Bone marrow (tissue), 2 donors: Measurements from ENCODE around the gene ANTXR1.

ENCODE experiments used
- DNase-seq, 2 donors: peaks; one replicate each; lab custom pipeline; 2025; lab: John Stamatoyannopoulos, UW

The ANTXR1 gene

DNA sequence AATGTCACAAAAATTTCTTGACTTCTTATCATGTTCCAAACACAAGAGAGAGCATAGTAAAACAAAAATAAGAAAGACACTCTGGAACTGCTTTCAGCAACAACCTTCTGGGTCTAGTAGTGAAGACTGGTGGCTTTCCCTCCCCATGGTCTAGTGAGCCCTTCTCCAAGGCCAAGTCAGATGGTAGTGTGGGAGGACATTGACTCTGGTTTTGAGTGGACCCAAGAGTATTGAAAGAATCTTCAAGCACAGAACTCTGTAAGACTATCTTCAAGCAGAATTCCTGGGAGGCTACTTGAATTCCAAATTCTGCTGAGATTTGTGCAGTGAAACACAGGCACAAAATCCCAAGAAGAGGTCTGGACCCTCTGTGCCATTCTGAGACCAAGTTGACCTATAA is 21.1 kb downstream of the ANTXR1 start:
- DNase-seq: no peak

DNA sequence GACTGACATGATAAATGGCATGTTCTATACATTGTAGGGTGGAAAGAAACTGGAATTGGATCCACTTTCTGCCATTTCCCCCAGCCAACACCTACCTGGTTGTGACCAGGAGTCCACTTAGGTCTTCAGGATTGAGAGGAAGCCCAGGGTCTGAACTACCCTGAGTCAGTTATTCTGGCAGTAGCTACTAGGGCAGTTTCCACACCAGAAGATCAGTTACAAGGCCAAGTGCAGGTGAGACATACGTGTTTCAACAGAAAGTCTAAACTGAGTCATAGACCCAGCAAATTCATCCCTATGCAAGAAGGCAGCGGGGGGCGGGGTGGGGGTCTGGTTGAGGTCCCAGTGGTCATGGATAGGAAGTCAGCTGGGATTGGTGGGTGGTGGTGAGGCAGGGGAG is 21.9 kb downstream of the ANTXR1 start:
- no peak for DNase-seq

DNA sequence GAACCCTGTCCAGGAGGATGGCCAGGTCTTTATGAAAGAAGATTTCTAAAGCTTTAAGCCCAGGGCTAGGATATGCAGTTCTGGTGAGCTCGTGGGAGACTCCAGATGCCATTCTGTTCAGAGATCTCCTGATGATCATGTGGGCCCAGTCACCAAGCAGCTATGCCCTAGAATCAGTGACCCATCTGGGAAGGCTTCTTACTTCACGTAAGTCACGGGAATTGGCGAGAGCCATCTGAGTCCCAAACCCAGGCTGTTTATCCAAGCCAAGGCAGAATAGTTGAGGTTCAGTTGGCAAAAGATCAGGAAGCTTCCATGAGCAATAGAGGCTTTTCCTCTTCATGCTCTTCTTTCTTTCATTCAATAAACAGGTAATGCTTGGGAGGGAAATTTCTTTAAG is 23.9 kb downstream of the ANTXR1 start:
- DNase-seq: no peak

DNA sequence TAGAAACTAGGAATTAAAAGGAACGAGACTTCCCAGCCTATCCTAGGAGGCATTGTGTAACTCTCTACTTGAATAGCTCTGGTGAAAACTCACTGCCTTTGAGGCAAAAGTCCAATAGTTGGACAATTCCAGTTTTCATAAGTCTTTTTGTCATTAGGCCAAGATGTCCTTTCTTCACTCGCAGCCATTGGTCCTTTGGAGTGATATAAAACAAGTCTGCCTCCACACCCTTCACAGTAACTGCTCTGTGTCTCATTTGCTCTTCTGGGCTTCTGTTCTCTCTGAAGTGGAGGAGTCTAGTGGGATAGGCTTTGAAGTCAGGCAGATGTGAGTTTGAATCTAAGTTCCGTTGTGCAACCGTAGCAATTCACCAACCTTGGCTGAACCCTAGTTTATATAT is 28.2 kb downstream of the ANTXR1 start:
- DNase-seq: no peak

DNA sequence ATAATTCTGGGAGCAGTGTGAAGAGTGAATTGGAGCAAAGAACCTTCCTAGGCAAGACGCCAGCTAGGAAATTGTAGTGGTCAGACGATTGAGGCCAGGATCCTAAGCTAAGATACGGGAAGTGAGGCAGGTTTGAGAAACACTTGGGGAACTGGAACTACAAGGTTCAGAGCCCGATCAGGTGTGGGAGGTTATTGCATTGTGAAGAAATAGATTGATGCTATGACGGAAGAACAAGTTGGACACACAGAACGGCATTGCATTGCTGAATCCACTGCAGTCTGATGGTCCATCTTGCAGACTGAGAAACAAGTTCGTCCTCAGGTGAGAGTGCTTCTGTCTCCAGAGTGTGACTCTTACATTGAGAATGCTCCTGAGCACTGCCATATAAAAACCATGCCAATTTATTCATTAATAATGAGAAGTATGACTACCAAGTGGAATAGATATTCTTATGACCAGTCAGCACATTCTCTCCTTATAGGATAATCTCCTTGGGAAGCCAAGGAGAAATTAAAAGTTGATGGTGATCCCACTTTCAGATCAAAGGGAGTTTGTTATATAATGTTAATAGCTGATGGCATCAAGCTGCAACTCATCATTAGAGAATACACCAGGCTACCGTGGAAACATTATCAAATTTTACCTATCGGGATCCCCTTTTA is 30.9 kb downstream of the ANTXR1 start:
- DNase-seq: no peak

DNA sequence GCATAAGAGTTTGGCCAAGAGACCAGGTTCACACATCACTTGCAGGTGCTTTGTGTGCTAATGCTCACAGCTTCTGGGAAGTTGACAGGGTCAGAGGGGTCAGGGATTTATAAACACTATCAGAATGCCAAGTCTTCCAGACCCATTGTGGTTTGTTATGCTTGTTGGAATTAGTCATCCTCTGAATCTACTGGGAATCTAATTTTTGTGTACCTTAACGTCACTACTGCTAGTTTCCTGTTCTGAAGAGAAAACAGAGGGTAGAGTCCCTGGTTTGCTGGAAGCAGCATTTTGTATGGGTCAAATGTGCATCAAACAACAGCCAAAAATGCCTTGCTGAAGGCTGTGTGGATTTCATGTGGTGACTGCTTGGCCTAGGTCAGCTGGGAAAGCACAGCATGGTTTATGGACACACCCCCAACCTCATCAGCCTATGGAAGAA is 33.3 kb downstream of the ANTXR1 start:
- DNase-seq: no peak

DNA sequence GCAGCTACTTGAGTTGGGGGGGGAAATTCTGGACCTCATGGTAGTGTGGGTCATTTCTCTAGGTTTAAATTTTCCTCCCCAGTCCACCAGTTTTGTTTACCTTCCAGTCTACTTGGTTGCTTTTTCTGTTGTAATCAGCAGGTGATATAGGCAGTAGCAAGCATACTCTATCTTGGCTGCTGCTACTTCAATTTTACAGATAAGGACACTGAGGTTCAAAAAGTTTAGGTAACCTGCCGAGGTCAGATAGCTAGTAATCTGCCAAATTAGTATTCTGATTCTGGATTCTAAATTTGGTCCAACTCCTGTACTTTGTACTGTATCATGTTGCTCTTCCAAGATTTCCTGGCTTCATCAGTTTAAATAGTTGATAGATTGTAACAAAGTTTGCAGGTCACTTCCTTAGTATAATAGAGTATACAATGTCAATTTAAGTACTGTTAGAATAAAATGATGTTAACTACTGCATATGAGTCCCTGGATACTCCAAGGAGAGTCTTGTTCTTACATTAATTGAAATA is 34.7 kb downstream of the ANTXR1 start:
- DNase-seq: no peak

DNA sequence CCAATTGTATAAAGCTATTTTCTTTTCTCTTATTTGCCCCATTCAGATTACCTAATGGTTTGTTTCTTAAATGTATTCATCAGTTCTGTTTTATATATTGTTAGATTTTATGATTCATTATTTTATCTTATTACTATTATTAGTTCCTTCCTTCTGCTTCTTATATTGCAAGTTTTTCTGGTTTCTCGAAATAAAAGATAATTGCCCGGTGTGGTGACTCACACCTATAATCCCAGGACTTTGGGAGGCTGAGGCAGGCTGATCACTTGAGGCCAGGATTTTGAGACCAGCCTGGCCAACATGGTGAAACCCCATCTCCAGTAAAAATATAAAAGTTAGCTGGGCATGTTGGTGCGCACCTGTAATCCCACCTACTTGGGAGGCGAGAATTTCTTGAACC is 37.8 kb downstream of the ANTXR1 start:
- DNase-seq: no peak

DNA sequence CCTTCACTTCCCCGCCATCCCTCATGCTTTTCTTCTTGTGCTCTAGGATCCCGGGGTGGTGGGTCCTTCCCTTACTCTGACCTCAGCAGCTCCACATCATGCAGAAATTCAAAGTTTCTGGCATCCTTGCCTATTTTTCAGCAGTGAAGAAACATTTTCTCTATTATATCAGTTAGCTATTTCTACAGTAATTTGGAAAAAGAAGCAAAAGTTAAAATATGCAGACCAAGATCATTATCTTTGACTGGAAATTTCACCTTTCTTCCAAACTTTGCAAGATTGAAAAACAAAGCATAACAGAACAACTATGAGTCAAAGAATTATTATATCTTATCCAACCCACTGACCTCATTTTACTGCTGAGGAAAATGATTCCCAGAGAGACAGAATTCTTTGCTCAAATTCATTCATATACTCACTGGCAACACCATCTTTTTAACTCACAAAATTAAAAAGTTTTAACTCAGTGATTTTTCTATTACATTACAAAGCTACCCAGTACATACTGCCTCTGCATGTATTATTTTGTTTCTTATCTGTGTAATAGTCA is 40.5 kb downstream of the ANTXR1 start:
- DNase-seq: no peak

DNA sequence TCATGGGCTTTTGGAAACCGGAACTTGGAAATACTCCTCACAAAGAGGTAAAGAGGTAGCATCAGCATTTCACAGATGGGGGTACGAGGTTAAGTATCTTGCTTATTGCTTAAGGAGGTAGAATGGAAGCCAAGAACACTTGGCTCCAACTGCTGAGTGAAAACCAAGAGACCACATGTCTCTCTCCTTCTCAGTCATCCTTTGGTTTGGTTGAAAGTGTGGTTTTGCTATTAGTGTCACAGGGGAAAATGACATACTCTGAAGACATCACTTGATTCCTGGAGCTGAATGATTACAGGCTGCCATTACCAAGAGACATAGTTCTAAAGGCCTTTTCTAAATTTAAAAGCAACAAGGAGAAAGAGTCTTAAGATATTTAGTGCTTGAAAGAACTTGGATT is 41.5 kb downstream of the ANTXR1 start:
- DNase-seq: no peak

DNA sequence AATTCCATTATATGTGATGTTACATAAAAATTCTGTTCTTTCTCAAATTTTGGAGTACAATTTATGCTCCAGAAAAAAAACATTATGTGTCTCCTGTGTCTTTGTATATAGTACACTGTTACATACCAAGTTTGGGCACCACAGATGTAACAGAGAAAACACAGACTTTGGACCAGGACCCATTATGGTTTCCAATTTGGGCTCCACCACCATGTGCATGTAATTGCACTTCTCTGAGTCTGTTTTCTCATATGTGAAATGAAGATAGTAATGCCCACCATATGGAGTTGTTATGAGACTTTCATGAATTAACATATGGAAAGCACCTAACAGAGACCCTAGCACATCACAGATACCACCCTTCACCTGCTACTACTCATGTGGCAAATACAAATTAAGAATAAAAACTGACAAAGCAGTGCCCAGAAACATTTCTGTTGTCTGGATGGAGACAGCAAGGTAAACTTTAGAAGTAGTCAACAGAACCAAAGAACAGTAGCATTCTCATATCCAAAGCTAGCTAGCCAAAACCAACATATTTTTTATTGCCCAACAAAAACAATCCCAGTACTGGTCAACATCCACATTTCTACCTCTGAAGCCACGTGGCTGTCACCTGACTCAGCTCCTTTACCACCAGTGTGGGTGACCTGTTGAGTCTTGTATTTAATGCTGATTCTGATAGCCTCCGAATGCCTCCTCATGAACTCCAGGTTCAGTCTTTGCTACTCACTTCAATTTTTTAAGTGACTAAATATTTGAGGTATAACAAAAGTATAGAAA is 42.9 kb downstream of the ANTXR1 start:
- no peak for DNase-seq

DNA sequence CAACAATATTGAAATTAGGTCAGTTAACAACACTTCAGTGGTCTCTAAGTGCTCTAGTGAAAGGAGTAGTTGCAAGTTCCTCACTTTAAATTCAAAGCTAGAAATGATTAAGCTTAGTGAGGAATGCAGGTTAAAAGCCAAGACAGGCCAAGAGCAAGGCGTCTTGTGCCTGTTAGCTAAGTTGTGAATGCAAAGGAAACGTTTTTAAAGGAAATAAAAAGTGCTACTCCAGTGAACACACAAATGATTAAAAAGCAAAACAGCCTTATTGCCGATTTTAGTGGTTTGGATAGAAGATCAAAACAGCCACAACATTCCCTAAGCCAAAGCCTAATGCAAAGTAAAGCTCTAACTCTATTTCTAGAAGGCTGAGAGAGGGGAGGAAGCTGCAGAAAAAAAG is 44.7 kb downstream of the ANTXR1 start:
- DNase-seq: no peak

DNA sequence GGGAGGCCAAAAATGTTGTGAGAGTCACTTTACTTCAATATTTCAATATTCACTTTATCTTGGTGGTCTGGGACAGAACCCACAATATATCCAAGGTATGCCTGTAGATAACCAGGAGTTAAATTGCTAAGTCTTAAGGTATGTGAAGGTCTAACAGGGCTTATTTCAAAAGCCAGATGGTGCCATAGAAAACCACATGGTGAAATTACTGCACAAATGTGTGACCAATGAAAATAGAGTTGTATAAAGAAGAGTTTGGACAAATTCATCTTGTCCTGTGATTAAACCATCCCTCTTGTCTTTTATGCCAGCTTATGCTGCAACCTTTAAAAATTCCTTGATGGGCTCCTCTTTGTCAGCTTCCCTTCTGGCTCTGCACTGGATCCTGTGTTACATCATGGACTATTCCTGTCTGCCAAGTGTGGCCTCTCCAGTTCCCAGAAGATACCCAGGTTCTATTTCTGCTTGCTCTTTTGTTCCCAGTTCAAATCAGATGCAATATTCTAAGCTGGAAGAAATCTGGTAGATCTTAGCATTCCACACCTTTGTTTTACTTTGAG is 46.8 kb downstream of the ANTXR1 start:
- DNase-seq: no peak

DNA sequence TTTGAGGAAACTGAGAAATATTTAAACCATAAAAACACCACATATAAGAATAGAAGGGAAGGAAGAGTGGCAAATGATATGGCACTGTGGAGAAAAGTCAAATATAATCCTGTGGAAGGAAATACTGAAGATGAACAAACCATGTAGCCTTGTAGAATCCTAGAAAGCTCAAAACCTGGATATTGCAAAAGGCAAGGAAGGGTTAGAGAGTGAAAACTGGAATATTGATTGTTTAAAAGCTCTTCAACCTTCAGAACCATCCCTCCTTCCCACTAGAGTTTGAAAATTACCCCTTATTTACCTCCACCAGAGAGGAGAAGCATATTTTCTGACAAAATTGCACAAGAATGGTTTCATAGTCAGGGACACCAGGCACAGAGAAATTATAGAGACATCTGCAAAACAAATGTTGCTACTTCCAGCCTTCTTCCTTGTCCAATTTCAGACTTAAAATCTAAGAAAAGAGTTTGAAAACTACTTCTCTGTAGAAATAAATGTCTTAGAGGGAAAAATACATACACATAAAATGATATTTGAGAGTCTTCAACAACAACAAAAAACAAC is 48.0 kb downstream of the ANTXR1 start:
- DNase-seq: no peak

DNA sequence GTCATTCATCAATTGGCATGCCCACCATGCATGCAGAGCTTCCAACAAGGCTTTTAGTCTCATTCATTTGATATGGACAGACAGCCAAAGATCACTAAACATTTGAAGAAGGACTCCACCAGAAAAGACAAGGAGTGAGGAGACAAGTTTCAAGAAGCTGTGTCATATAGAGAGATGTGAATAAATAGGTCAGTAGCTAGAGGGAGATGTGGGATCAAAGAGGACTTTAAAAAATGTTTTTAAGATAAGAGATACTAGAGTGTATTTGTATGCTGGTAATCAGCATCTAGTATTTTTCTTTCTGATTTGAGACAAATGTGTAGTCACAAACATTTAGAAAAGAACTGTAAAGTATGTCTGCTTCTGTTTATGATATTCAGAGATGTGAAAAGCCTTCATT is 48.5 kb downstream of the ANTXR1 start:
- no peak for DNase-seq

DNA sequence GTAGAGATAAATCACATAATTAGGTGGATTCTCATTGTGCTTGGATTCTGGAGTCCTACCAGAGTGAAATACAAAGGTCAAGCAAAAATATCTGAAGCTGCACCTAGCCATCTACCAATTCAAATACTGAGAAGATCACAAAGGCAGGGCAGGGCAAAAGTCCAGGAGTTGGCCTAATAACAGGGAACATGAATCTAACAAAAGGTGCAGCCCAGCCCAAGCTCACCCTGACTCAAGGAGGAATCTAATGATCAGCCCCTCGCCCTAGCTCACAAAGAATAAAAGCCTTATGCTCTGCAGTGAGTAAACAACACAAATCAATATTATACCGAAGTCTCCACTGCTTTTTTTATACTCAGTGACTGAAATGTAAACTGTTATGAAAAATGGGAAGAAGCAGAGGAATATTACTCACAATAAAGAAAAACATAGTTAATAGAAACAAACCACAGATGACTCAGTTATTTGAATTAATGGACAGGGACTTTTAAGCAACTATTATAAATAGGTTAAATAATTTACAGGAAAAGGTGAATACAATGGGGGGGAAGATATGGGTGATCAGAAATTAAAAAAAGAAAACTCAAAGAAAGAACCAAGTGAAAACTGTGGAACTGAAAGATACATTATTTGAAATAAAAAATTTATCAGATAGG is 49.5 kb downstream of the ANTXR1 start:
- no peak for DNase-seq

DNA sequence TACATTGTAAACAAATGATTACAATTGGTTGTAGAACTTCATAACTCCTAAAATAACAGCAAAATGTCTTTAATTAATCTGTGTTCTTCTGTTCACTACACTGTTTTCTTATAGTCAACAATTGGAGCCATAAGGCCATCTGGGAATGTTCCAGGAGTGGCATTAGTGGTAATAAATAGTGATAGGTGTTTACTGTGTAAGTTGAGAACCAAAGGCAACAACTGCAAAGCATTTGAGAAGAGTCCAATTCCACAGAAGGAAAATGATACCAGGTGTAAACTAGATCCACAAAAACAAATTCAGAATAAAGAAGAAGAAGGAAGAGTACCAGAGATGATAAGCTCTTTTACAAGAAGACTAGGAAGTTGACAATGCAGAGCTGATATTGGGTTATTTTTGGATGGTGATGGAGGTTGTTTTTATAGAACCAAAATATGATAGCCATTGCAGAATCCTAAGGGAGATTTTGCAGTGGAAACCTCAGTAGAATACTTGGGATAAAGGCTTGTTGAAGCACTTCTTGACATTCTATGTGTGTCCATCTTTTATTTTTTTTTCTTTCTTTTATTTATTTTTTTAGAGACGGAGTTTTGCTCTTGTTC is 52.9 kb downstream of the ANTXR1 start:
- DNase-seq: no peak

DNA sequence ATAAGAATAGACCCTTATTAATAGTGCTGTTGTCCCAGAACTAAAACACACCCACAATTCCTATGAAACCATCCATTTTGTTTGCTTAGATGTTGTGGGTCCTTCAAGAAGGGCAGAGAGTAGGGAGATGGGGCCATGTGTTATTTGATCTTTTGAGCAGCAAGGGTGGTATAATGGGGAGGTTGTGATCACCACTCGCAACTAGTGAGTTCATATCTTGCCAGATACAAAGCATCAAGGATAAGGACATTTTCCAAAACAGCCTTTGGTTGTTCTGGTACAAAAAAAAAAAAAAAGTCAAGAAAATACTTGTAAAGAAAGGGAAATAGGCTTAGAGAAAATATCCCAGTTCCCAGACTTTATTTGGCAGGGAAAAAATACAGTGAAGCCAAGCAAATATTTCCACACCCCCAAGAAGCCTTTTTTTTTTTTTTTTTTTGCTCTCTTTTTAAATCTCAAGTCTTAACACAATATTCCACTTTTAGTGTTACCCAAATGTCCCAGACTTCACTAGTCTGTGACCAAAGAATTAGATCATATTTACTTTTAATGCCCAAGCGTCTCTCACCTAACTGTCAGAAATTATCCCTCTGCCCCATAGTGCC is 54.1 kb downstream of the ANTXR1 start:
- no peak for DNase-seq

DNA sequence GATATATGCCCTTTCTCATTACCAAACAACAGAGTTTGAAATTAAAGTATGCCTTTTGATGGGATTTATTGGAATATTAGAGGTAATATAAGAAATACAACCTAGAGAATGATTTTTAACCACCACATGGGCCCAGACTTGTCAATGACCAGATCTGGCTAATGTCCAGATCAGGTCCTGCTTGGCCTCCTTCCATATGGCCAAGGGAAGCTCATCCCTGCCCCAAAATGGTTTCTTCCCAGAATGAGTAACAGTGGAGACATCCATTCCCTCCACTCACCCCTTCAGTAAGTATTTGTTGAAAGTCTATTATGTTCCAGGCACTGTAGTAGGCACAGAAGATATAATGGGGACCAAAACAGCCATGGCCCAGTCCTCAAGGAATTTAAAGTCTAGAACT is 54.9 kb downstream of the ANTXR1 start:
- DNase-seq: no peak

DNA sequence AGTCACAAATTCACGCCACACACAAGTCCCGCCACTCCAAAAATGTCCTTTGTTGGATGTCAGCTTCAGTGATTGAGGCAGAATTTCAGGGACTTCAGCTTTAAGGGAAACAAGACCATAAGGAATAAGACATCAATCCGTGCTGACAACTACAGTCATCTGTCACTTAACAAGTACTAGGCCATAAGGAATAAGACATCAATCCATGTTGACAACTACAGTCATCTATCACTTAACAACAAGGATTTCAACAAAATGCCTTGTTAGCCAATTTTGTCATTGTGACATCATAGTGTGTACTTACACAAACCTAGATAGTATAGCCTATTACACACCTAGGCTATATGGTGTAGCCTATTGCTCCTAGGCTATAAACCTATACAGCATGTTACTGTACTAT is 58.0 kb downstream of the ANTXR1 start:
- no peak for DNase-seq

DNA sequence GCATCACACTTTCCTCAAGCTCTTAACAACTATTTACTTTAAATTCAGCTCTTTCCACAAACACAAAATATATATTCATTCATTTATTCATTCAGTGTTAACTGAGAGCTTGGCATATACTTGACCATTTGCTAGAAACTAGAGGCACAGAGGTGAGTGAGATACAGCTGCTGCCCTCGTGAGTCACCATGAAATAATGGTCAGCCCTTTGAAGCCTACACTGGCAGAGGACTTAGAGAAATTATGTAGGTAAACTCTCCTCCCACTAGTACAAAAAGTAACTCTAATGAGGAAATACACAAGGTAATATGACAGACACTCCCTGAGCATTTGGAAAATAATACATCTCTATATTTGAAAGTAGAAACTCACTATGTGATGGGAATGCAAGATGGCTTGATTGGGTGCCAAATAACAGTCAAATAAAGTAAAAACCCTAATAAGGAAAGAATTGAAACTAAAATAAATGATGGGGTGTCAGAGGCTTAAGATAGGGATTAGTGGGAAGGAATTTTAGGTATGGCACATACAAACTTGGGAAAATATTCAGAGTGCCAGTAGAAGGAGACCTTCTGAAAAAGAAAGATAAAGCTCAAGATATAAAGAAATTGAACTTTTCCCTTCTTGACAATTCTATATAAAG is 61.1 kb downstream of the ANTXR1 start:
- DNase-seq: no peak
